HUES64 (cell line): ENCODE measurements around the gene OR2T4.

ENCODE experiments used
- H3K27ac ChIP-seq: 2 replicates; pipeline ENCODE4 v1.7.0; 2013; ENCODE audit warnings: low read depth, low read length, inconsistent platforms
- H3K27me3 ChIP-seq: 2 replicates; pipeline ENCODE4 v1.6.1; 2013; ENCODE audit warnings: mild to moderate bottlenecking, low read length; ENCODE audit not compliant: insufficient read depth
- H3K36me3 ChIP-seq: 2 replicates; pipeline ENCODE4 v1.6.1; 2013; ENCODE audit warnings: mild to moderate bottlenecking, low read length; ENCODE audit not compliant: insufficient read depth
- H3K4me1 ChIP-seq: 2 replicates; pipeline ENCODE4 v1.6.1; 2013; ENCODE audit warnings: mild to moderate bottlenecking, low read length, moderate library complexity; ENCODE audit not compliant: insufficient read depth
- H3K4me3 ChIP-seq: 2 replicates; pipeline ENCODE4 v1.5.1; 2013; ENCODE audit warnings: mild to moderate bottlenecking, low read length, moderate library complexity
- H3K9ac ChIP-seq: 2 replicates; pipeline ENCODE4 v1.6.1; 2013; ENCODE audit warnings: mild to moderate bottlenecking, low read depth, low read length
- H3K9me3 ChIP-seq: 2 replicates; pipeline ENCODE4 v1.6.1; 2013; ENCODE audit warnings: low read depth, low read length; ENCODE audit not compliant: insufficient read depth
- WGBS: fragments of 150-250, 120-280 bp; methylation state at CpG from one replicate; pipeline ENCODE4 v1.1.7; 2013; ENCODE audit warnings: missing lambda C conversion rate; 5-methylcytosine and 5-hydroxymethylcytosine counted together

OR2T4 gene

GRCh38 chr1:248380854-248381253, 19.4 kb downstream of the OR2T4 start:
- Histone ChIP-seq H3K4me3 (no peak overlapping the region), H3K9me3 (peaks cover 76% of the 10 kb centered on the region), H3K4me1 (no peaks in the 10 kb centered on the region), H3K27ac (no peak overlapping the region), H3K9ac (no peak overlapping the region), H3K36me3 (no peaks in the 10 kb centered on the region), H3K27me3 (no peaks in the 10 kb centered on the region)
- 83% methylated on average over 3 of the region's 3 CpGs for WGBS

GRCh38 chr1:248388426-248388825, 27.0 kb downstream of the OR2T4 start:
- Histone ChIP-seq H3K9ac (no peak overlapping the region), H3K27ac (no peak overlapping the region), H3K4me3 (no peak overlapping the region; the same call in 1 of the 2 replicates), H3K36me3 (no peaks in the 10 kb centered on the region), H3K4me1 (no peaks in the 10 kb centered on the region), H3K9me3 (peaks cover 90% of the 10 kb centered on the region), H3K27me3 (no peaks in the 10 kb centered on the region)
- WGBS = 59% methylated on average over 2 of the region's 2 CpGs

- Histone ChIP-seq H3K27ac (no peak overlapping the region), H3K9me3 (peaks cover 89% of the 10 kb centered on the region), H3K4me1 (no peaks in the 10 kb centered on the region), H3K27me3 (no peaks in the 10 kb centered on the region), H3K4me3 (no peak overlapping the region), H3K9ac (no peak overlapping the region), H3K36me3 (no peaks in the 10 kb centered on the region)
- 35% methylated on average over 2 of the region's 2 CpGs for WGBS
These were observed 31.6 kb downstream of the OR2T4 start for GRCh38 chr1:248393050-248393449.

GRCh38 chr1:248402748-248403147, 41.3 kb downstream of the OR2T4 start, which contains the start of gene OR2T1:
Gene OR2T1 (plus strand): TSS chr1:248403048. CDS start chr1:248406148, 3,100 bp downstream.
- H3K27me3 ChIP-seq = no peaks in the 10 kb centered on the region
- H3K9ac ChIP-seq = no peak within 1 kb of the TSS
- no peak within 1 kb of the TSS for H3K27ac ChIP-seq
- H3K9me3 ChIP-seq = peaks cover 99% of the 10 kb centered on the region
- no peaks in the 10 kb centered on the region for H3K4me1 ChIP-seq
- WGBS = no CpG with 5 or more reads among the region's 3 CpGs
- H3K4me3 ChIP-seq = no peak within 1 kb of the TSS
- H3K36me3 ChIP-seq = no peaks in the 10 kb centered on the region

- Histone ChIP-seq H3K4me1 (no peaks in the 10 kb centered on the region), H3K4me3 (no peak overlapping the region), H3K36me3 (no peaks in the 10 kb centered on the region), H3K27ac (no peak overlapping the region), H3K27me3 (no peaks in the 10 kb centered on the region), H3K9me3 (peaks cover 92% of the 10 kb centered on the region), H3K9ac (no peak overlapping the region)
- WGBS = 80% methylated on average over 6 of the region's 6 CpGs
These were observed 42.6 kb downstream of the OR2T4 start for GRCh38 chr1:248404024-248404423.

- no peaks in the 10 kb centered on the region for H3K27me3 ChIP-seq
- no peak overlapping the region for H3K27ac ChIP-seq
- peaks cover 91% of the 10 kb centered on the region for H3K9me3 ChIP-seq
- no peaks in the 10 kb centered on the region for H3K36me3 ChIP-seq
- no peaks in the 10 kb centered on the region for H3K4me1 ChIP-seq
- WGBS = 72% methylated on average over 8 of the region's 8 CpGs
- H3K4me3 ChIP-seq = no peak overlapping the region
- no peak overlapping the region for H3K9ac ChIP-seq
These were observed 45.5 kb downstream of the OR2T4 start for GRCh38 chr1:248406721-248407692.
